HG02981 (cell line): ENCODE data around the gene VPS39.
"Not testable (repeated sequence)": the region's sequence is repeated elsewhere in the genome, so short reads cannot be mapped to it uniquely, and the experiment has no call there.

ENCODE experiments used
- ATAC-seq: cut with Tn5 transposase; IDR thresholded peaks from one replicate; pipeline ENCODE4 v1.9.1; 2021; ENCODE audit warnings: mild to moderate bottlenecking, moderate library complexity; ENCODE audit not compliant: unreplicated experiment

The VPS39 gene

GRCh38 chr15:42207674-42208579 lies at the start of gene VPS39:
VPS39 (minus strand) TSS chr15:42208304; CDS start chr15:42208153, 151 bp downstream.
- ATAC-seq: peak; percentile 91

- no peak for ATAC-seq
Measured at GRCh38 chr15:42253300-42253699, 45.2 kb upstream of the VPS39 start.

- ATAC-seq: no peak
Measured at GRCh38 chr15:42240823-42241222, 32.7 kb upstream of the VPS39 start.

GRCh38 chr15:42239528-42240182 lies 31.6 kb upstream of the VPS39 start:
- ATAC-seq: no peak

- no peak for ATAC-seq
Measured at GRCh38 chr15:42233107-42233506, 25.0 kb upstream of the VPS39 start.

GRCh38 chr15:42232606-42233005 lies 24.5 kb upstream of the VPS39 start:
- no peak for ATAC-seq

- no peak for ATAC-seq
Measured at GRCh38 chr15:42231088-42231487, 23.0 kb upstream of the VPS39 start.

- ATAC-seq: not testable (repeated sequence)
Measured at GRCh38 chr15:42228981-42229380, 20.9 kb upstream of the VPS39 start.

GRCh38 chr15:42228036-42228435 lies 19.9 kb upstream of the VPS39 start:
- no peak for ATAC-seq

GRCh38 chr15:42226648-42227047 lies 18.5 kb upstream of the VPS39 start:
- no peak for ATAC-seq

GRCh38 chr15:42220216-42220615 lies 12.1 kb upstream of the VPS39 start:
- ATAC-seq: no peak

GRCh38 chr15:42218953-42219592 lies 11.0 kb upstream of the VPS39 start:
- ATAC-seq: no peak

GRCh38 chr15:42217568-42217967 lies 9.5 kb upstream of the VPS39 start:
- ATAC-seq: no peak

- ATAC-seq: no peak
Measured at GRCh38 chr15:42215913-42216829, 8.1 kb upstream of the VPS39 start.

- no peak for ATAC-seq
Measured at GRCh38 chr15:42214600-42214999, 6.5 kb upstream of the VPS39 start.

GRCh38 chr15:42213511-42213910 lies 5.4 kb upstream of the VPS39 start:
- ATAC-seq: no peak

- ATAC-seq: no peak
Measured at GRCh38 chr15:42210696-42211095, 2.6 kb upstream of the VPS39 start.

GRCh38 chr15:42206406-42206805 lies 1.7 kb downstream of the VPS39 start:
- no peak for ATAC-seq

- ATAC-seq: no peak
Measured at GRCh38 chr15:42203891-42204290, 4.2 kb downstream of the VPS39 start.

GRCh38 chr15:42202653-42203052 lies 5.5 kb downstream of the VPS39 start:
- ATAC-seq: no peak

- ATAC-seq: no peak
Measured at GRCh38 chr15:42201801-42202200, 6.3 kb downstream of the VPS39 start.
